Gastroesophageal sphincter (tissue), 3 donors: ENCODE data around the gene DAP.

Source experiments
- EP300 ChIP-seq: sonication (generic); formaldehyde crosslinking; IDR thresholded peaks from one replicate; pipeline ENCODE4 v1.6.1; 2017; ENCODE audit warnings: antibody characterized with exemption, mild to moderate bottlenecking
- POLR2A ChIP-seq, 2 donors: fragments of 450-650 bp; IDR thresholded peaks; one replicate each; pipeline ENCODE4 v1.6.1; 2017; ENCODE audit warnings: antibody characterized with exemption in 2 of 2, mild to moderate bottlenecking in 2 of 2, moderate library complexity in 1 of 2
- POLR2AphosphoS5 ChIP-seq: sonication (generic); formaldehyde crosslinking; IDR thresholded peaks from one replicate; pipeline ENCODE4 v1.6.1; 2017; ENCODE audit warnings: antibody characterized with exemption
- TF ChIP-seq, protein P1 (sequence below), 4 experiments: fragments of 200-600 bp in 2 of 4; fragments of 450-650 bp in 2 of 4; sonication (generic) in 1 of 4; IDR thresholded peaks; one replicate each; pipeline ENCODE4 v1.5.1; 2017 to 2019; ENCODE audit warnings: antibody characterized with exemption in 4 of 4, mild to moderate bottlenecking in 2 of 4, moderate library complexity in 2 of 4

DNA sequence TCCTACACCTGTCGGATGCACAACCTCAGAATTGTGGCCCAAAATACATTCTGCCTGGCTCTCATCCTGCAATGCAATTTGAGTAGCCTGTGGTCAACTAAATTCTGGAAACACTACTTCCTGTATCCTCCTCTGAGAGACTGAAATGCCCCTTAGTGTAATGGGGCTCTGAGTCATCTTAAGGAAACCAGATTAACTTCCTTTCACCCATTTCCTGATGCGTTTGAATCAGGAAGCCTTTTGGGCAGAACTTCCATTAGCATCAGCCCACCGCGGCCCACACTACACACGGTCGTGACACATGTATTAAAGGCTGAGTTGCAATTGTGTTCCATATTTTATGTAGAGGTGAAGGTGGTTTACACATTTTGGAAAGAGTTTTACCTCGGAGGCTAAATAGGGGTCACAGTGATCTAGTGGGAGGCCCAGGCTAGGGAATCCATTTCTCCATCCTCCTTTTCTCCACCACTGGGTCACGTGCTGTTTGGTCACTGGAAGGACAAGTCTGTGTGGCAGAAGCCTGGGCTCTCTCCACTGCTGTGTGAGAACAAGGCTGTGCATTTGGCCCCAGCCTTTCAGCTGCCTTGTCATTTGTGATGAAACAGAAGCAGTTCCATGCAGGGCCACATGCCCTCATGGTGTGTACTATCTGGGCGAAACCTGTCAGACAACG, 55.9 kb downstream of the DAP start:
- TF ChIP-seq POLR2AphosphoS5 (no peak), POLR2A (IDR thresholded peaks at IDR 0.05) (no peak), EP300 (no peak)
- TF ChIP-seq, protein P1, sequence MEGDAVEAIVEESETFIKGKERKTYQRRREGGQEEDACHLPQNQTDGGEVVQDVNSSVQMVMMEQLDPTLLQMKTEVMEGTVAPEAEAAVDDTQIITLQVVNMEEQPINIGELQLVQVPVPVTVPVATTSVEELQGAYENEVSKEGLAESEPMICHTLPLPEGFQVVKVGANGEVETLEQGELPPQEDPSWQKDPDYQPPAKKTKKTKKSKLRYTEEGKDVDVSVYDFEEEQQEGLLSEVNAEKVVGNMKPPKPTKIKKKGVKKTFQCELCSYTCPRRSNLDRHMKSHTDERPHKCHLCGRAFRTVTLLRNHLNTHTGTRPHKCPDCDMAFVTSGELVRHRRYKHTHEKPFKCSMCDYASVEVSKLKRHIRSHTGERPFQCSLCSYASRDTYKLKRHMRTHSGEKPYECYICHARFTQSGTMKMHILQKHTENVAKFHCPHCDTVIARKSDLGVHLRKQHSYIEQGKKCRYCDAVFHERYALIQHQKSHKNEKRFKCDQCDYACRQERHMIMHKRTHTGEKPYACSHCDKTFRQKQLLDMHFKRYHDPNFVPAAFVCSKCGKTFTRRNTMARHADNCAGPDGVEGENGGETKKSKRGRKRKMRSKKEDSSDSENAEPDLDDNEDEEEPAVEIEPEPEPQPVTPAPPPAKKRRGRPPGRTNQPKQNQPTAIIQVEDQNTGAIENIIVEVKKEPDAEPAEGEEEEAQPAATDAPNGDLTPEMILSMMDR (IDR thresholded peaks at IDR 0.05): no peak
